Measurements from ENCODE around the gene TMEM258. TPM values are rescaled to one million over a fixed set of nuclear protein-coding genes. Genes with fewer than 3 reads are reported as not detected.
A peak's percentile ranks its signal among the peaks of the same experiment; 100 is the strongest.

Gene TMEM258
- total RNA-seq, 8 experiments from 2014 or later, result 138 to 330 (median 269) TPM

GRCh38 chr11:61800331-61801281, 8.2 kb upstream of the TMEM258 start:
- in situ Hi-C loops (cut with MboI; ENCODE audit: low pct_unique_long_range_greater_than_20kb in 2 of 9, low sequenced_read_pairs in 9 of 9, unreplicated experiment in 9 of 9), result no loop called here
- Histone ChIP-seq H3K4me1 (replicated peaks in 1 of 2) (peaks cover 0 to 3% of the 10 kb centered on the region in 2 donors), H3K4me3 (no peak overlapping the region), H3K27ac (no peak overlapping the region)
- 80 to 100% (median 96%) methylated on average over 1 to 2 of the region's 3 CpGs; no CpG with 5 or more reads in 1 of the 10 experiments for WGBS, 10 experiments
- ATAC-seq (replicated peaks in 6 of 8), result no peak

- no peak for ATAC-seq (replicated peaks in 6 of 8)
- in situ Hi-C loops (cut with MboI; ENCODE audit: low pct_unique_long_range_greater_than_20kb in 2 of 9, low sequenced_read_pairs in 9 of 9, unreplicated experiment in 9 of 9), result loop anchor here in 1 of 9 experiments (25.0 kb wide), 1 partner anchor 313 kb away; the partner anchor contains the start of gene INCENP
- Histone ChIP-seq H3K4me3 (no peak overlapping the region), H3K27ac (no peak overlapping the region), H3K4me1 (replicated peaks in 1 of 2) (peaks cover 0 to 3% of the 10 kb centered on the region in 2 donors)
- WGBS, 10 experiments, result 86 to 100% (median 100%) methylated on average over 1 to 2 of the region's 2 CpGs; no CpG with 5 or more reads in 3 of the 10 experiments
These were observed 7.4 kb upstream of the TMEM258 start for GRCh38 chr11:61799665-61800284.

- 0 to 85% (median 52%) methylated on average over 1 to 3 of the region's 3 CpGs for WGBS, 10 experiments
- in situ Hi-C loops (cut with MboI; ENCODE audit: low pct_unique_long_range_greater_than_20kb in 2 of 9, low sequenced_read_pairs in 9 of 9, unreplicated experiment in 9 of 9), result loop anchor here in 1 of 9 experiments (25.0 kb wide), 1 partner anchor 315 kb away; the partner anchor contains the start of gene INCENP
- Histone ChIP-seq H3K27ac (no peak overlapping the region), H3K4me1 (replicated peaks in 1 of 2) (peaks cover 4 to 8% of the 10 kb centered on the region in 2 donors), H3K4me3 (no peak overlapping the region)
- ATAC-seq (replicated peaks in 6 of 8), result peak in 3 of 8 experiments; percentile 12 to 15 (median 12)
These were observed 5.0 kb upstream of the TMEM258 start for GRCh38 chr11:61797263-61797944.

- WGBS, 10 experiments, result 80 to 100% (median 92%) methylated on average over 1 to 15 of the region's 18 CpGs; no CpG with 5 or more reads in 5 of the 10 experiments
- no peak for ATAC-seq (replicated peaks in 6 of 8)
- Histone ChIP-seq H3K4me1 (replicated peaks in 1 of 2) (peaks cover 4 to 14% of the 10 kb centered on the region in 2 donors), H3K4me3 (no peak overlapping the region), H3K27ac (no peak overlapping the region)
- in situ Hi-C loops (cut with MboI; ENCODE audit: low pct_unique_long_range_greater_than_20kb in 2 of 9, low sequenced_read_pairs in 9 of 9, unreplicated experiment in 9 of 9), result loop anchor here in 1 of 9 experiments (25.0 kb wide), 1 partner anchor 316 kb away; the partner anchor contains the start of gene INCENP
These were observed 3.6 kb upstream of the TMEM258 start for GRCh38 chr11:61795876-61796526.

GRCh38 chr11:61795459-61795858, 3.1 kb upstream of the TMEM258 start:
- peaks cover 4 to 14% of the 10 kb centered on the region in 2 donors for H3K4me1 ChIP-seq (replicated peaks in 1 of 2)
- WGBS, 10 experiments, result 75 to 92% (median 81%) methylated on average over 1 to 6 of the region's 12 CpGs; no CpG with 5 or more reads in 4 of the 10 experiments
- H3K4me3 ChIP-seq, result no peak overlapping the region
- ATAC-seq (replicated peaks in 6 of 8), result no peak
- in situ Hi-C loops (cut with MboI; ENCODE audit: low pct_unique_long_range_greater_than_20kb in 2 of 9, low sequenced_read_pairs in 9 of 9, unreplicated experiment in 9 of 9), result loop anchor here in 1 of 9 experiments (25.0 kb wide), 1 partner anchor 317 kb away; the partner anchor contains the start of gene INCENP
- H3K27ac ChIP-seq, result no peak overlapping the region

GRCh38 chr11:61794579-61794978, 2.2 kb upstream of the TMEM258 start:
- no peak for ATAC-seq (replicated peaks in 6 of 8)
- in situ Hi-C loops (cut with MboI; ENCODE audit: low pct_unique_long_range_greater_than_20kb in 2 of 9, low sequenced_read_pairs in 9 of 9, unreplicated experiment in 9 of 9), result loop anchor here in 1 of 9 experiments (25.0 kb wide), 1 partner anchor 318 kb away; the partner anchor contains the start of gene INCENP
- H3K4me3 ChIP-seq, result no peak overlapping the region
- 72 to 100% (median 96%) methylated on average over 1 to 4 of the region's 4 CpGs; no CpG with 5 or more reads in 1 of the 10 experiments for WGBS, 10 experiments
- no peak overlapping the region for H3K27ac ChIP-seq
- peaks cover 4 to 14% of the 10 kb centered on the region in 2 donors for H3K4me1 ChIP-seq (replicated peaks in 1 of 2)

- ATAC-seq (replicated peaks in 6 of 8), result no peak
- H3K4me3 ChIP-seq, result peak overlapping the region in 3 of 5 donors; percentile 72 to 94 (median 87)
- no peak overlapping the region for H3K27ac ChIP-seq
- WGBS, 10 experiments, result 0 to 71% (median 27%) methylated on average over 1 to 3 of the region's 3 CpGs; no CpG with 5 or more reads in 3 of the 10 experiments
- in situ Hi-C loops (cut with MboI; ENCODE audit: low pct_unique_long_range_greater_than_20kb in 2 of 9, low sequenced_read_pairs in 9 of 9, unreplicated experiment in 9 of 9), result loop anchor here in 1 of 9 experiments (25.0 kb wide), 1 partner anchor 318 kb away; the partner anchor contains the start of gene INCENP
- peaks cover 4 to 14% of the 10 kb centered on the region in 2 donors for H3K4me1 ChIP-seq (replicated peaks in 1 of 2)
These were observed 1.4 kb upstream of the TMEM258 start for GRCh38 chr11:61793829-61794204.

GRCh38 chr11:61793083-61793828, 857 bp upstream of the TMEM258 start:
- H3K4me3 ChIP-seq, result peak overlapping the region; percentile 72 to 94 (median 76)
- 0 to 40% (median 2%) methylated on average over 1 to 15 of the region's 29 CpGs for WGBS, 10 experiments
- H3K27ac ChIP-seq, result peak overlapping the region; percentile 99 to 100
- ATAC-seq (replicated peaks in 6 of 8), result peak in 3 of 8 experiments; percentile 5 to 32 (median 8)
- peaks cover 4 to 14% of the 10 kb centered on the region in 2 donors for H3K4me1 ChIP-seq (replicated peaks in 1 of 2)
- in situ Hi-C loops (cut with MboI; ENCODE audit: low pct_unique_long_range_greater_than_20kb in 2 of 9, low sequenced_read_pairs in 9 of 9, unreplicated experiment in 9 of 9), result loop anchor here in 1 of 9 experiments (25.0 kb wide), 1 partner anchor 319 kb away; the partner anchor contains the start of gene INCENP

- peak; percentile 52 to 77 (median 74) for ATAC-seq (replicated peaks in 6 of 8)
- H3K27ac ChIP-seq, result peak overlapping the region; percentile 99 to 100
- H3K4me1 ChIP-seq (replicated peaks in 1 of 2), result peaks cover 4 to 11% of the 10 kb centered on the region in 2 donors
- peak overlapping the region; percentile 72 to 94 (median 76) for H3K4me3 ChIP-seq
- WGBS, 10 experiments, result 0 to 33% (median 8%) methylated on average over 1 to 9 of the region's 14 CpGs
- in situ Hi-C loops (cut with MboI; ENCODE audit: low pct_unique_long_range_greater_than_20kb in 2 of 9, low sequenced_read_pairs in 9 of 9, unreplicated experiment in 9 of 9), result loop anchor here in 1 of 9 experiments (25.0 kb wide), 1 partner anchor 320 kb away; the partner anchor contains the start of gene INCENP
These were observed 576 bp downstream of the TMEM258 start for GRCh38 chr11:61791737-61792309.

- in situ Hi-C loops (cut with MboI; ENCODE audit: low pct_unique_long_range_greater_than_20kb in 2 of 9, low sequenced_read_pairs in 9 of 9, unreplicated experiment in 9 of 9), result loop anchor here in 1 of 9 experiments (25.0 kb wide), 1 partner anchor 324 kb away; the partner anchor contains the start of gene INCENP
- Histone ChIP-seq H3K4me1 (replicated peaks in 1 of 2) (peaks cover 0 to 6% of the 10 kb centered on the region in 2 donors), H3K4me3 (no peak overlapping the region), H3K27ac (no peak overlapping the region)
- peak in 2 of 8 experiments; percentile 4 for ATAC-seq (replicated peaks in 6 of 8)
- 30 to 66% (median 49%) methylated on average over 2 to 6 of the region's 9 CpGs; no CpG with 5 or more reads in 3 of the 10 experiments for WGBS, 10 experiments
These were observed 4.4 kb downstream of the TMEM258 start for GRCh38 chr11:61787928-61788491.
